Measurements from ENCODE around the gene SRGAP3.
"Not testable (repeated sequence)": the region's sequence is repeated elsewhere in the genome, so short reads cannot be mapped to it uniquely, and the experiment has no call there.

Gene SRGAP3

GRCh38 chr3:9249273-9250192 lies at the start of gene SRGAP3:
Gene SRGAP3 (minus strand): TSS chr3:9249646. CDS start chr3:9248951, 695 bp downstream.
- peak; percentile 89 for DNase-seq

GRCh38 chr3:9298236-9298635 lies 48.8 kb upstream of the SRGAP3 start:
- no peak for DNase-seq

GRCh38 chr3:9296241-9296640 lies 46.8 kb upstream of the SRGAP3 start:
- no peak for DNase-seq

DNA sequence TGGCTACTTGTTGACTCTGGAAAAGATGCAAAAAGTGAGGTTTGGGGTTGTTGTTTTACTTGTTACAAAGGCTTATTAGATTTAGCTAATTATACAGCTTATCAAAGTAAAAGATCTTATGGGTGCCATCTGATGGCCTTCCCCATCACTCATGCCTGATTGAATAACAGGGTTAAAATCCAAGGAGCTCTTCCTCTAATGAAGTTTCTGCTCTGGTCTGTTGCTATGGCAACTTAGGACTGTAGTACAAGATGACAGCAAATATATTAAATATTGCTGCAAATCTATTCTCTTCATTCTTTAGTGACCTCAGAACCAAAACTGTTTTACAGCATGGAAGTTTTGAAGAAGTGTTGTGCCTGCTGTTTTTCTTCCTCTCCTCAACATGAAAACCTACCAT lies 45.6 kb upstream of the SRGAP3 start:
- DNase-seq: no peak

DNA sequence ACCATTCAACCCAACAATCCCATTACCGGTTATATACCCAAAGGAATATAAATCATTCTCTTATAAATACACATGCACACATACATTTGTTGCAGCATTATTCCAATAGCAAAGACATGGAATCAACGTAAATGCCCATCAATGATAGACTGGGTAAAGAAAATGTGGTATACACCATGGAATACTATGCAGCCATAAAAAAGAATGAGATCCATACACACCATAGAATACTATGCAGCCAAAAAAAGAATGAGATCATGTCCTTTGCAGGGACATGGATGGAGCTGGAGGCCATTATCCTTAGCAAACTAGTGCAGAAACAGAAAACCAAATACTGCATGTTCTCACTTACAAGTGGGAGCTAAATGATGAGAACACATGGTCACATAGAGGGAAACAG lies 44.5 kb upstream of the SRGAP3 start:
- DNase-seq: not testable (repeated sequence)

DNA sequence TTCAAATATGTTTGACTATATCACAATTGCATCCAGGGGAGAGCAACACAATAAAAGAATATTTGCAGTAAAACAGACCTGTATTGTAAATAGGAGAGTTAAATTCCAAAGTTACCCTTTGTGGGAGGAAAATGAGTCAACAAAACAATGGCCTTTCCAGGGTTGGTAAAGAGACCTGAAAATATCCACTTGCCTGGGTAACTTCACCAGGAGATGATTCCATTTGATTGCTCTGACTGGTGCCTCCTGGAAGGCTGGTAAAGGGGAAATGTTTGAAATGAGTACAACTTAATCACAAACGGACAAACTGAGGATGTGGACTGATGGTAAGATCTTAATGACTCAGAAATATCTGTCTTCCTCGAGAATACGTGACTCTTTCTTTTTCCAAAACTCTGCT lies 43.6 kb upstream of the SRGAP3 start:
- no peak for DNase-seq

DNA sequence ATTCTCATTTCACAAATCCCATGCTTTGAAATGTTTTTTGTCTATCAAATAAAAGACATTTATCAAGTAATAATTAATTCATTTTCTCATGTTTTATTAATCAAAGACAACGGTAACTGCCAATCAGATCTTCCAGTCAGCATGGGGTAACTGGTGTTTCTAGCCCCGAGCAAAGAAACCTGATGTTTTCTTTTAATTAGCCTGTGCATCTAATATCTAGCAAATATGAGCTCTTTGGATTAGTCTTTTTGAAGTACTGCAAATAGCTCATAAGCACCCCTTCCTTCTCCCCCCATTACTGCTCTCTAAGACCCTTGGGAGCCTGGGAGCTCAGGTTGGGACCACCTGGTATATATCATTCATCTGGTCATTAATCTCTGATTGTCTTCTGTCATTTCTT lies 43.1 kb upstream of the SRGAP3 start:
- DNase-seq: no peak

DNA sequence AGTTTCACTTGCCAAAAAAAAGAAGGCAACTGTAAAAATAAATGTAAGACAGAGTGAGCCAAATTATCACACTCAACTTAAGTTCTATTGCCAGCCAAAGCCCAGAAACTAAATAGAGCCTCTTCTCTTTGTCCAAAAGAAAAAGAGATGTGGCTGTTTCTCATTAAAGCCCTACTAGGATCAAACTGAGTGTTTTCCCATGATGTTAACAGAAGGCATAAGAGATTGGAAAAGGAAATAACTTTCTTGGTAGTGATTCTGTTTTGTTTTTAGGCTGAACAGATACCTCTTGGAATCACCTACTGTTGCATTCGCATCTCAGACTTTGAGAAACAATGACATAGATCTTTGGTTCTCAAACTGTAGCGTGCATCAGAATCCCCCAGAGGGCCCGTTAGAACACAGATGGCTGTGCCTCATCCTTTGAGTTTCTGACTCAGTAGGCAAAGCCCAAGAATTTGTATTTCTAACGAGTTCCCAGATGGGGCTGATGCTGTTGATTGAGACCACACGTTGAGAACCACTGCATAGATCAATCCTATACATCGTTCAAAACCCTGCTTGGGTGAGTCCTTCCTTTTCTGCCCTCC lies 42.5 kb upstream of the SRGAP3 start:
- DNase-seq: no peak

DNA sequence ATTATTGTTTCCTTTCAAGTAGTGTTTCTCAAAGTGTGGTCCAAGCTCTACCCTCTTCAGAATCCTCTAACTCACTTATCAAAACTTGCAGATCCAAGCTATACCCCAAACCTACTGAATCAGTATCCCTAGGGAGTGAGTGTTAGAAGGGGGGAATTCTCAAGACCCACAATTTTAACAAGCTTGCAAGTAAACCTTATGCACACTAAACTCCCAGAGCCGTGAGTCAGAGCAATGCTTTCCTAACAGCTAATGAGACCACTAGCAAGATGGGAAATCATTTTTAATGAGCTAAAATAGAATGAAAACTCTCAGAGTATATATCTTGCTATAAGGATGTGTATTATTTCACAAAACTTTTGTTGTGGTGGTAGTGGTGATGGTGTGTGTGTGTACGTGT lies 41.1 kb upstream of the SRGAP3 start:
- DNase-seq: no peak

GRCh38 chr3:9281533-9281932 lies 32.1 kb upstream of the SRGAP3 start:
- not testable (repeated sequence) for DNase-seq

DNA sequence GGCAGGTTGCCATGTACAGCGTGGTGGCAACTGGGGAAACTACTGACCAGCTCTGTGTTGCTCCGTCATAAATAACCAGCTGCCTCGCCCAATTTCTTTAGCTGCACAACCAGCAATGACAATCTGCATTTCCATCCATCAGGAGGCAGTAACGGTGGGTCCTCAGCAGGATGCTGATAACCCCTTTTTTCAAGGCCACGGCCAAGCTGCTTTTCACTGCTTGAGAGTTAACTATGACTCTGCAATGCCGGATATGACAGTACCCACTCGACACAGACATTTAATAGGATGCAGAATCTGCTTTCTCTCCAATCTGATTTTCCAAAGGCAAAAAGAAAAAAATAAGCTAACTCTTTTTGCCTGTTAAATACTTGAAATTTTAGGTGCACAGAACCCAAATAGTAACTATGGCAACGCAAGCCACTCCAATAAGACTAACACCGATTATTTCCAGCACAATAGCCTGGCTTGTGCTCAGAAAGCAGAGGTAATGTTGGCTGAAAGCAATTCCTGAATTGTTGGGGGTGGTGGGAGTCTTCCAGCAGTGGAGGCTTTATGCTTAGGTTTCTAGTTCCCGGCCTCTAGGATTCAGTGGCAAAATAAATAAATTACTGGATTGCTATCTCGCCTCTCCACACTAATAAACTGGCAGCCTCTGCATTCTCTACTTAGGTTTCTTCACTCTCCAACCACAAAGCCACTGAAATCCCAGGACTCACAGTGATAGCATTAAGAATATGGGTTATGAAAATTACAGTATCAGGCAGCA lies 31.2 kb upstream of the SRGAP3 start:
- no peak for DNase-seq

DNA sequence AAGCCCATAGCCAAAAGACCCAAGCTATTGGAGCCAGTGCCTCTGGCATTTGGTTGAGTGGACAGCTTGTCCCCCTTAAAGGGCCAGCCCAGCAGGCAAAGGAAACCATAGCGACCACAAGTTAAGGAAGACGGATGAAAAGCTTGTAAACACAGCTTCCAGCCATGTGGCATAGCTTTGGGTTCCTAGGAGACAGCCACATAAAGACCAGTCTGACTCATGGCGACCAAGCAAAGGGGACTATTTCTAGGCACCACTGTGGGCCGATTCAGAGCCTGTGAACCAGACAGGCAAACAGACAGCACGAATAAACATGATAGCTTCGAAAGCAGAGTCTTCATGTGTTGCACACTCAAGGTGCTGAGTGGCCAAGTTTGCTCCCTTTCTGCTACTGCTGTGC lies 30.5 kb upstream of the SRGAP3 start:
- DNase-seq: no peak

DNA sequence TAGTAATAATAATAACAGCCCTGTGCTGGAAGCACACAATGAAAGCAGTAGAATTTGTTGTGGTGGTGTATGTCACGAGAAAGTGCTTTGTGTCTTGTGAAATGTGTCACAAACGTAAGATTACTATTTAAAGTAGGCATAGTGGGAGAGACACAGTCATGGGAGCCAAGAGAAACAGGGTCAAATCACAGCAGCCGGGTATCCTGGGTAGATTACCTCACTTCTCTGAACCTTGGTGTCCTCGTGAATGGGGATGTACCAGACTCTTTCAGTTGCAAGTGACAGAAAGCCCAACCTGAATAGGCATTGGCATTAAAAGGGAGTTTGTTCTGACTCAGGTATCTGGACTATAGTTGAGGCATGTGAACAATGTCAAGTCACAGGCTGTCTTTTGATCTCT lies 29.1 kb upstream of the SRGAP3 start:
- no peak for DNase-seq

- no peak for DNase-seq
Measured at GRCh38 chr3:9278085-9278484, 28.6 kb upstream of the SRGAP3 start.

GRCh38 chr3:9276761-9277370 lies 27.4 kb upstream of the SRGAP3 start:
- DNase-seq: no peak

DNA sequence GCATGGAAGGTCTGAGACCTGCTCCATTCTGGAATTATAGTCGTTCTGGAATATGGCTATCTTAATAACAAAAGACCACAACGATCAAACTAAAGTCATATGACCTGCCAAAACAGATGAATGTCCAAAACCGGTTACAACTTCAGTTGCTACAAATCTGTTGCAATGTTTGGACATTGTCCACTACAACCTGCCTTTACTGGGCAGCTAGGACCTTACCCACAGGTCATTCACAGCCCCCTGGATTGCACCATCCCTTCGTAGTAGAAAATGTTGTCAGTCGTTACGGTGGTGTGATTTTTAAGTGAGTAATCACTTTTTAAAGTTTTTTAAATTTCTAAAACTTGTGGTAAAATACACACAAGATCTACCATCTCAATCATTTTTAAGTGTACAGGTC lies 22.5 kb upstream of the SRGAP3 start:
- no peak for DNase-seq

GRCh38 chr3:9270704-9271103 lies 21.3 kb upstream of the SRGAP3 start:
- DNase-seq: no peak

DNA sequence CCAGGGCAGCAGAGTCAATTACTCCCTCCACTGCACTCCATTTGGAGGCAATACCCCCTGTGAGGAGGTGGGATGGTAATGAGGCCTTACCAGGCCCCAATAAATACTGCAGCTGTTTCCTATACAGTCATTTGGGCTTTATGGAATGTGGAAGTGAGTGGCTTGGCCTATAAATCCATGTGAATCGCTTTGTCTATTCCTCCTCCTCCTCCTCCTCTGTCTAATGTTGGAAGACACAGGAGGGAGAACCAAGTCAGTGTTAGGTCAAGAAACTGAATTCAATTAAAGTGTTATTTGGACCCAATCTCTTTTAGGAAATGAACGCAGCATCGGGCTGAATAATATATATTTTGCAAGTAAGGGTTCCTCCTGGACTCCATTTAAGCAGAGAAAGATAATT lies 17.3 kb upstream of the SRGAP3 start:
- no peak for DNase-seq

- DNase-seq: no peak
Measured at GRCh38 chr3:9260305-9260704, 10.9 kb upstream of the SRGAP3 start.

GRCh38 chr3:9257092-9257491 lies 7.6 kb upstream of the SRGAP3 start:
- no peak for DNase-seq

- no peak for DNase-seq
Measured at GRCh38 chr3:9255976-9256375, 6.5 kb upstream of the SRGAP3 start.

DNA sequence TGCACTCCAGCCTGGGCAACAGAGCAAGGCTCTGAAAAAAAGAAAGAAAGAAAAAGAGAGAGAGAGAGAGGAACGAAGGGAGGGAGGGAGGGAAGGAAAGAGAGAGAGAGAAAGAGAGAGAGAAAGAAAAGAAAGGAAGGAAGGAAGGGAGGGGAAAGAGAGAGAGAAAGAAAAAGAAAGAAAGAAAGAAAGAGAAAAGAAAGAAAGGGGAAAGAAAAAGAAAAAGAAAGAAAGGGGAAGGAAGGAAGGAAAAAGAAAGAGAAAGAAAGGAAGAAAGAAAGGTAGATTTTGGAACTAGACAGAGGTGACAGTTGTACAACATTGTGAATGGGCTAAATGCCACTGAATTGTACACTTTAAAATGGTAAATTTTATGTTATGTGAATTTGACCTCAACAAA lies 5.3 kb upstream of the SRGAP3 start:
- DNase-seq: no peak

GRCh38 chr3:9253327-9253726 lies 3.9 kb upstream of the SRGAP3 start:
- DNase-seq: no peak

All from hematopoietic multipotent progenitor cell treated with erythropoietin and hydrocortisone succinate and interleukin-3 and kit ligand, for 8 days (in vitro differentiated cells).